Ishikawa (cell line): ENCODE results near the gene CXCL13.

Experiments
- CEBPB ChIP-seq: IDR thresholded peaks from 2 replicates; pipeline ENCODE4 v1.6.1; 2012
- CREB1 ChIP-seq: IDR thresholded peaks from 2 replicates; pipeline ENCODE4 v1.6.1; 2012; ENCODE audit warnings: low read depth
- EGR1 ChIP-seq: IDR thresholded peaks from 2 replicates; pipeline ENCODE4 v1.6.1; 2012
- EP300 ChIP-seq: IDR thresholded peaks from 2 replicates; pipeline ENCODE4 v1.6.1; 2012; ENCODE audit warnings: borderline replicate concordance
- FOXM1 ChIP-seq: IDR thresholded peaks from 2 replicates; pipeline ENCODE4 v1.6.1; 2012; ENCODE audit warnings: low read depth, borderline replicate concordance
- NFIC ChIP-seq: IDR thresholded peaks from 2 replicates; pipeline ENCODE4 v1.6.1; 2012
- RAD21 ChIP-seq: IDR thresholded peaks from 2 replicates; pipeline ENCODE4 v1.6.1; 2012; ENCODE audit warnings: low read depth
- REST ChIP-seq: IDR thresholded peaks from 2 replicates; pipeline ENCODE4 v1.6.1; 2012; ENCODE audit warnings: low read depth, mild to moderate bottlenecking
- TAF1 ChIP-seq: IDR thresholded peaks from 2 replicates; pipeline ENCODE4 v1.6.1; 2012; ENCODE audit warnings: low read depth, mild to moderate bottlenecking
- TCF12 ChIP-seq: IDR thresholded peaks from 2 replicates; pipeline ENCODE4 v1.6.1; 2012; ENCODE audit warnings: low read depth
- TEAD4 ChIP-seq: IDR thresholded peaks from 2 replicates; pipeline ENCODE4 v1.6.1; 2012
- YY1 ChIP-seq: IDR thresholded peaks from 2 replicates; pipeline ENCODE4 v1.6.1; 2012; ENCODE audit warnings: low read depth
- ZBTB7A ChIP-seq: IDR thresholded peaks from 2 replicates; pipeline ENCODE4 v1.6.1; 2012; ENCODE audit warnings: low read depth
- TF ChIP-seq, protein P1 (sequence below): IDR thresholded peaks from 2 replicates; pipeline ENCODE4 v1.6.1; 2012
- TF ChIP-seq, protein P2 (sequence below): IDR thresholded peaks from 2 replicates; pipeline ENCODE4 v1.6.1; 2012

Gene CXCL13

DNA sequence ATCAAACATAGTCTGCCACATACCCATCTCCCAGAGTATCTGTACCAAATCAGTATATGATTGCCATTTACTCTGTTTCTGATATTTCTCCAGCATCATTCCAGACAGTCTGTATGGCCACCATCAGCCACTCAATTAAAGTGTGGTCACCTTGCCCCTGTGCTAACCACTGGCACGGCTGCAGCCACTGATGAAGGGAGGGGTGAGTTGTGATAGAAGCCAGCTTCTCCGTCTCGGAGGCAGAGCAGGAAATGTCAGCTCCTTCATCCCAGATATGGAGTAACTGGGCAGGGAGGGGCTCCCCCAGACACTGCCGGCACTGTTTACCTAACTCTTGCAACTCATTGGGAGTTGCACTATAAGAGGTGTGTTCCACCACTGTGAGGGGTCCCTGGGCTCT, 30.3 kb downstream of the CXCL13 start:
- TF ChIP-seq, protein P1, sequence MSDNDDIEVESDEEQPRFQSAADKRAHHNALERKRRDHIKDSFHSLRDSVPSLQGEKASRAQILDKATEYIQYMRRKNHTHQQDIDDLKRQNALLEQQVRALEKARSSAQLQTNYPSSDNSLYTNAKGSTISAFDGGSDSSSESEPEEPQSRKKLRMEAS = no peak
- TF ChIP-seq FOXM1 (no peak), RAD21 (no peak), CEBPB (no peak), EGR1 (no peak)

DNA sequence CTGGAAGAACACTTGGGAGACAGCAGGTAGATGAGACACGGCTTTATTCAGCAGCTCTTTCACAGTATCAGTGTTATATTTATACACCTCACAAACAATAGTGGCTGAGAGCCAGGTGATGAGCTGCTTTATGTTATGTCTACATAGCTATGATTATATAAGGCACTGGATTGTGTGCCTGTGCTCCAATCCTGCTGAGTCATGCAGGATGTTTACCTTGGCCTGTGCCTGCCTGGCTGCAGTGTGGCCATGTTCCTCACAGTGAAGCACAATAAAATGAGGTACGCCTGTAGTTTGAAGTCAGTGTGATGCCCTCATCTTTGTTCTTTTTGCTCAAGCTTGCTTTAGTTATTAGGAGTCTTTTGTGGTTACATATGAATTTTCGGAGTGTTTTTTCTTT, 31.3 kb downstream of the CXCL13 start:
- TF ChIP-seq CEBPB (no peak), NFIC (peak; percentile 51; the same call in 1 of the 2 replicates), TEAD4 (no peak), ZBTB7A (no peak), FOXM1 (no peak), YY1 (peak; percentile 49; the same call in 1 of the 2 replicates)
- TF ChIP-seq, protein P1 = 0 out of 2 replicates have a peak, but pooled peaks have one; percentile 33

- TF ChIP-seq EP300 = no peak
- TF ChIP-seq TEAD4 = no peak
- no peak for TF ChIP-seq REST
- TF ChIP-seq, protein P2, sequence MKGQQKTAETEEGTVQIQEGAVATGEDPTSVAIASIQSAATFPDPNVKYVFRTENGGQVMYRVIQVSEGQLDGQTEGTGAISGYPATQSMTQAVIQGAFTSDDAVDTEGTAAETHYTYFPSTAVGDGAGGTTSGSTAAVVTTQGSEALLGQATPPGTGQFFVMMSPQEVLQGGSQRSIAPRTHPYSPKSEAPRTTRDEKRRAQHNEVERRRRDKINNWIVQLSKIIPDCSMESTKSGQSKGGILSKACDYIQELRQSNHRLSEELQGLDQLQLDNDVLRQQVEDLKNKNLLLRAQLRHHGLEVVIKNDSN = no peak
These were observed 45.2 kb downstream of the CXCL13 start for GRCh38 chr4:77650787-77651186.

GRCh38 chr4:77651820-77652219, 46.2 kb downstream of the CXCL13 start:
- TF ChIP-seq REST = no peak

DNA sequence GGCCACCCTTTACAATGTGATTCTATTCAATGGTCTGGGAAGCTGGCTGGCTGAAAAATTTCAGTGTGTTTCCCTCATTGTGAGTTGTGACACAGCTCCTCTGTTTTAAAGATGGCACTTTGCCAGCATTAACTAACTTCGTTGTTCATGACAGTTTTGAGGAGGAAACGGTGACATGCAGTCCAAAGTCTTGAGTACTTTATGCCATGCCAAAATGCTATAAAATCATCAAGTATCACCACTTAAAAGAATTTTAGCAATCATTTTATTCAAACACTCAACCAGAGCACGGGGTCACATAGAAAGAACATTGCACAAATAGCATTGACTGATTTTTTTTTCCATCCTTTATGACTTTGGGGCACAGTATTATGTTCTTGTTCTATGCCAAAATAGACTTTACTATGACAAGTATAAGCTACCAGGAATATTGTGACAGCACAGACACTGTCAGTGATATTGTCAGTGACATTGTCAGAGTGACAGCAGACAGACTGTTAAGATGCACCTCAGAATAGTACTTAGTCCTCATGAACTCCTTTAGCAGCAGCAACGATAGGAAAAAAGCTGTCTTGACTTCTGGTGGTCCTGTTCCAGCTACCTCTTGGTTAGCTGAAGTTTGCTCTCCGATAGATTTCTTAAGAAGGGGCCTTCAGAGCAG, 46.7 kb downstream of the CXCL13 start:
- TF ChIP-seq, protein P2 = no peak
- TF ChIP-seq, protein P1 = no peak
- TF ChIP-seq EP300 (no peak), TCF12 (no peak), TEAD4 (no peak), REST (no peak), CEBPB (no peak), YY1 (no peak), TAF1 (no peak), RAD21 (no peak), EGR1 (no peak), FOXM1 (no peak), CREB1 (no peak), NFIC (no peak), ZBTB7A (no peak)
